Breast epithelium (tissue), 3 donors: Measurements from ENCODE around the gene GNAQ.

Experiments
- POLR2A ChIP-seq: fragments of 450-650 bp; IDR thresholded peaks from one replicate; pipeline ENCODE4 v1.6.1; 2016; ENCODE audit warnings: antibody characterized with exemption, mild to moderate bottlenecking, moderate library complexity
- POLR2AphosphoS5 ChIP-seq, 3 donors: sonication (generic); formaldehyde crosslinking; IDR thresholded peaks; one replicate each; pipeline ENCODE4 v1.6.1; 2017; ENCODE audit warnings: antibody characterized with exemption in 3 of 3
- TF ChIP-seq, protein P1 (sequence below), 3 donors: fragments of 450-650 bp; IDR thresholded peaks; one replicate each; pipeline ENCODE4 v1.5.1; 2016 to 2017; ENCODE audit warnings: antibody characterized with exemption in 3 of 3, mild to moderate bottlenecking in 3 of 3, moderate library complexity in 3 of 3

GRCh38 chr9:77844415-77844814 is 187.2 kb downstream of the GNAQ start:
- TF ChIP-seq, protein P1, sequence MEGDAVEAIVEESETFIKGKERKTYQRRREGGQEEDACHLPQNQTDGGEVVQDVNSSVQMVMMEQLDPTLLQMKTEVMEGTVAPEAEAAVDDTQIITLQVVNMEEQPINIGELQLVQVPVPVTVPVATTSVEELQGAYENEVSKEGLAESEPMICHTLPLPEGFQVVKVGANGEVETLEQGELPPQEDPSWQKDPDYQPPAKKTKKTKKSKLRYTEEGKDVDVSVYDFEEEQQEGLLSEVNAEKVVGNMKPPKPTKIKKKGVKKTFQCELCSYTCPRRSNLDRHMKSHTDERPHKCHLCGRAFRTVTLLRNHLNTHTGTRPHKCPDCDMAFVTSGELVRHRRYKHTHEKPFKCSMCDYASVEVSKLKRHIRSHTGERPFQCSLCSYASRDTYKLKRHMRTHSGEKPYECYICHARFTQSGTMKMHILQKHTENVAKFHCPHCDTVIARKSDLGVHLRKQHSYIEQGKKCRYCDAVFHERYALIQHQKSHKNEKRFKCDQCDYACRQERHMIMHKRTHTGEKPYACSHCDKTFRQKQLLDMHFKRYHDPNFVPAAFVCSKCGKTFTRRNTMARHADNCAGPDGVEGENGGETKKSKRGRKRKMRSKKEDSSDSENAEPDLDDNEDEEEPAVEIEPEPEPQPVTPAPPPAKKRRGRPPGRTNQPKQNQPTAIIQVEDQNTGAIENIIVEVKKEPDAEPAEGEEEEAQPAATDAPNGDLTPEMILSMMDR (IDR thresholded peaks at IDR 0.05), result no peak
- no peak for TF ChIP-seq POLR2AphosphoS5 (IDR thresholded peaks at IDR 0.05)
- no peak for TF ChIP-seq POLR2A
